Measurements from ENCODE around the gene MACF1.
"Not testable (repeated sequence)": the region's sequence is repeated elsewhere in the genome, so short reads cannot be mapped to it uniquely, and the experiment has no call there.

MACF1 gene, protein sequence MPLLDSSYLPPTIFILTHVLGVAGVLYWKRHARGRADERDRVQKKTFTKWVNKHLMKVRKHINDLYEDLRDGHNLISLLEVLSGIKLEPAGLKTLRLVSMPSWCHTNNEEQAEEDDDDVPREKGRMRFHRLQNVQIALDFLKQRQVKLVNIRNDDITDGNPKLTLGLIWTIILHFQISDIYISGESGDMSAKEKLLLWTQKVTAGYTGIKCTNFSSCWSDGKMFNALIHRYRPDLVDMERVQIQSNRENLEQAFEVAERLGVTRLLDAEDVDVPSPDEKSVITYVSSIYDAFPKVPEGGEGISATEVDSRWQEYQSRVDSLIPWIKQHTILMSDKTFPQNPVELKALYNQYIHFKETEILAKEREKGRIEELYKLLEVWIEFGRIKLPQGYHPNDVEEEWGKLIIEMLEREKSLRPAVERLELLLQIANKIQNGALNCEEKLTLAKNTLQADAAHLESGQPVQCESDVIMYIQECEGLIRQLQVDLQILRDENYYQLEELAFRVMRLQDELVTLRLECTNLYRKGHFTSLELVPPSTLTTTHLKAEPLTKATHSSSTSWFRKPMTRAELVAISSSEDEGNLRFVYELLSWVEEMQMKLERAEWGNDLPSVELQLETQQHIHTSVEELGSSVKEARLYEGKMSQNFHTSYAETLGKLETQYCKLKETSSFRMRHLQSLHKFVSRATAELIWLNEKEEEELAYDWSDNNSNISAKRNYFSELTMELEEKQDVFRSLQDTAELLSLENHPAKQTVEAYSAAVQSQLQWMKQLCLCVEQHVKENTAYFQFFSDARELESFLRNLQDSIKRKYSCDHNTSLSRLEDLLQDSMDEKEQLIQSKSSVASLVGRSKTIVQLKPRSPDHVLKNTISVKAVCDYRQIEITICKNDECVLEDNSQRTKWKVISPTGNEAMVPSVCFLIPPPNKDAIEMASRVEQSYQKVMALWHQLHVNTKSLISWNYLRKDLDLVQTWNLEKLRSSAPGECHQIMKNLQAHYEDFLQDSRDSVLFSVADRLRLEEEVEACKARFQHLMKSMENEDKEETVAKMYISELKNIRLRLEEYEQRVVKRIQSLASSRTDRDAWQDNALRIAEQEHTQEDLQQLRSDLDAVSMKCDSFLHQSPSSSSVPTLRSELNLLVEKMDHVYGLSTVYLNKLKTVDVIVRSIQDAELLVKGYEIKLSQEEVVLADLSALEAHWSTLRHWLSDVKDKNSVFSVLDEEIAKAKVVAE (N-terminal part only)

DNA sequence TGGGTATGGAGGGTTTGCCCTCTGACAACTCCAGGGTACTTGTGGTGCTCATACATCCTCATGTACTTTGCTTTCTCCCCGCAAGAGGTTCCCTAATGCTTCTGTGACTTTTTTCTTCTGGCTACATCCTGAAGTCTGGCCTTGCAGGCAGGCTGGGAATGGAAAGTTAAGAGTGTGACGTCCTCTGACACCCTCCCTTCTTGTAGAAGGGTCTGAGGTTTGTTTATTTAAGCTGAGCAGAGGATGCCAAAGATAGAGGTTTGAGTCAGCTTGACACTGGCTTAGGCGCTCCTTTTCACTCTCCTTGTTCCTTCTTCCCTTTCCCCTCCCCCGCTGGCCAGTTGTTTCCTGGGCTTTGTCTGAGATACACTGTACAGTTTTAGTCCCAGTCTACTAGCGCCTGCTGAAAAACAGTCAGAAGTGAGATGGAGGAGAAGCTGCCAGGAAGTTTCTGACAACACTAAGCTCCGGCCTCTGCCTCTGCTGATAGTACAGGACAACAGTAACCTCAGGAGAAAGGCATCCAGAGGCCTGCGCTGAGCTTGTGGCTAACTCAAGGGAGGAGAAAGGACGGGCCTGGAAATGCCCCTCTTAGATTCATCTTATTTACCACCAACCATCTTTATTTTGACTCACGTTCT lies at the start of gene MACF1:
Gene MACF1, plus strand, starts transcription at position 255 of the 641 bp plus-strand sequence. Its CDS starts 328 bp downstream, at position 583.
- DNase-seq (ENCODE audit: low spot score), result no peak

DNA sequence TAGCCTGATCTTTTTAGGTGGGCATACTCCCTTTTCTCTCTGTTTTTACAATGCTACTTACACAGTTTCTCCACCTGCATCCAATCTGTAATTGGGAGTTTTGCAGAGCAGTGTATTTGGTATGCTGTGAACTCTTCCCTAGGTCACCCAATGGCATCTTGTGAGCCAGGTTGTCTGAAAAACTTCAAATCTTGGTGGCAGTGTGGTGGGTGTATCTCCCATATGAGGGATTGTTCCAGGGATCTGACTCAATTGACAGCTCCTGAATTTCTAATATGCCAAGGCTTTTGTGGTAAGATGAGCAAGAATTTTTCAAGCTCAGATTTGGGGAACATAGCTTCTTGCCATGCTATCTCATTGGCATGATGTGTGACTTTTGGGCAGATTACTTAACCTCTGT lies 47.2 kb upstream of the MACF1 start:
- no peak for DNase-seq (ENCODE audit: low spot score)

DNA sequence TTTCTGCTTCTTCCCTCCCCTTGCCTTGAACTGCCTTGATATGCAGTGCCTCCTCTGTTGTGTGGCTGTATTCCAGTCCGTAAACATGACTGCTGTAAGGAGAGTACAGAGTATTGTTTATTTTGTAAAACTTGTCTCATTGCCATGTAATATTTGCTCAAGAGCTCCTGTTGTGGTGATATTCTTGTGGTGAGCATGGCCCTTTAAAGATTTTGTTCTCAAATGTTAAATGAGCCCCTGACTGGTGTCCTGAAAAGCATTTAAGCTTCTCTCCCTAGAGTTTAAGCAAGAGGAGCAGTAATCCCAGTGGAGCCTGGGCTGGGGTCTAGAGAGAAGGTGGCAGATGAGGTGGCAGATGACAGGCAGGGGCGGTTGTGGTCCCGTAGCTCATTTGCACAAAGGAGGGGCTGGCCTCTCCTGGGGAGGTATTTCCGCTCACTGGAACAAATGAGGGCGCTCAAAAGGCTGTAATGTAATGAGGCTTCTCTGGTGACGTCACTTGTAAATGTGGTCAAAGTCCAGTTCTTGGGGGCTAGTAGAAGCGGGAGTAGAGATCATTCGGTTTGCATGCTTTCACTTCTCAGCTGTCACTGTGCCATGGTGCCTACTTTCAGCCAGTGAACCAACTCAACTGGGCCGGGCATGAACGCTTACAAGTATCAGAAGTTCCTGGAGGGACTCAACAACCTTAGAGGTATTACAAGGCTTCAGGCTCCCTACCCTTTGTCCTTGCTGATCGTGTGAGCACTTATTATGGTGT lies 46.0 kb upstream of the MACF1 start:
- DNase-seq (ENCODE audit: low spot score), result peak; percentile 63

DNA sequence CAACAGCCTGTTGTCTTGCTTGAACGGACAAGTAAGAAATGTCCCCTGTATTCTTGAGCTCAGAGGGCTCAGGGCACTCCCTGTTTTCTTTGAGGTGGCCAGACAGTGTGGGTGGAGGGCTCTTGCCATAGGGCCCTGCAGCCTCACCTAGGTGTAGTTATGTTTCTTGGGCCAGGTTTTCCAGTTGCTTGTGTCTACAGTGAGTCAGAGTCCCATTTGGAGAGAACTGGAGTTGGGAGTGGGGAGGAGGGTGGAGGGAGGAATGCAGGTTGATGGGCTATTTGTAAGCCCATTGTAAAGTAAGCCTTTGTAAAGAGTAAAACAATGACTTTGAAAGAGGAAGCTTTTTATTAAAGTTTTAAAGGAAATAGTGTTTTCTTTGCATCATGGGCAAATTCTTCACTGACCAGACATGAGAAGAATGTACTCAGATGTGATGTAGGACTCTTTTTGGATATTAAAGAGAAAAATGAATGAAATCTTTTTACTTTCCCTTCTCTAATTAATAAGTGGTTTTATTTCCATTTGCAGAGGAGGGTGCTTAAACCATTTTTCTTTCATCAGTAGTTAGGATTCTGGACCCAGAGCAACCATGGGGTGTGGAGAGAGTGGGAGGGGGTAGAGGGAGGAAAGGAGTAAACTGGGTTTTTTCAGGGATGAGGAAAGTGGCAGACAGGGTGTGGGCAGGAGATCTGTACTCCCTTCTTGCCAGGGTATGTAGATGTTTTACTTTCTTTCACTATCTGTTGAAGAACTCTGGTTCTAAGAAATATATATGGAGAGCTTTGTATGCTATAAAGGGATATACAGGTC lies 45.1 kb upstream of the MACF1 start:
- DNase-seq (ENCODE audit: low spot score), result no peak

DNA sequence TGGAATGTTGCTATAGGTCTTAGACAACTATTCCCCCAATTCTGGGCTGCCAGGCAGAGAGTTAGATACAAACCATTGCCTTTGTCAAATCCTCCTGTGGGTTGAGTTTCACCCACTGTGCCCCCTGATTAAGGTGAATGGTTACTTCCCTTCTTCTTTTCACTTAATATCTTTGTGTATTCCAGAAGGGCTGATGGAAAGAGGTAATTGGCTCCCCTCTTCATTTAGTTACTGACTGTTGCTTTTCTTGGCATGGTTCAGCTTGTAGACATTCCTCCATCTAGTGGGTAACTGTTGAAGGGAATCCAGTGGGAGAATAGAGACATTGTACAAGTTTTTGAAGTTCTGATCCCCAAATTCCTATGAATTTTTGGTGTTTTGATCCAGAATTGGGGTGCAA lies 43.8 kb upstream of the MACF1 start:
- no peak for DNase-seq (ENCODE audit: low spot score)

DNA sequence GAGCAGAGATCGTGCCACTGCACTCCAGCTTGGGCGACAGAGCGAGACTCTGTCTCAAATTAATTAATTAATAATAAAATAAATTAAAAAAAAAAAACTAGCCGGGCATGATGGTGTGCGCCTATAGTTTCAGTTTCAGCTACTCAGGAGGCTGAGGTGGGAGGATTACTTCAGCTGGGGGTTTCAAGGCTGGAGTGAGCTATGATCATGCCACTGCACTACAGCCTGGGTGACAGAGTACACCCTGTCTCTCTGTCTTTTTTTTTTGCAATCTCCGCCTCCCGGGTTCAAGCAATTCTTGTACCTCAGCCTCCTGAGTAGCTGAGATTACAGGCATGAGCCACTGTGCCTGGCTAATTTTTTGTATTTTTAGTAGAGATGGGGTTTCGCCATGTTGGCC lies 42.7 kb upstream of the MACF1 start:
- not testable (repeated sequence) for DNase-seq (ENCODE audit: low spot score)

DNA sequence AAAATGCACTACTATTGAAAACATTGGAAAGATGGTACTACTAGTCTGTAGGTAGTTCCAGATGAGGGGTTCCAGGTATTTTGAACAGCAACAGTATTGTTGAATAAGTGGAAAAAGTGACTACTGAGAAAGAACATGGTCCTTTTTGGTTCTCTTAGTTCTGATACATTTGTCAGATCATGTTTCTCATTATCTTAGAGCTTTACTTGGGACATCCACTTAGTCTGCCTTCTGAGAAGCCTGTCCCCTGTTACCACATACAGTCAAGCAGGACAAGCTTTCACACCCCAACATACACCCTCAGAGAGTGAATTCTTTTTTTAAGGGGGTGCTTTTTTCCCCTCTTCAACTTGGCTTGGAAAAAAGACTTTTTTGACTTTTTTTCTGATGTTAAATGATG lies 41.0 kb upstream of the MACF1 start:
- DNase-seq (ENCODE audit: low spot score), result no peak

DNA sequence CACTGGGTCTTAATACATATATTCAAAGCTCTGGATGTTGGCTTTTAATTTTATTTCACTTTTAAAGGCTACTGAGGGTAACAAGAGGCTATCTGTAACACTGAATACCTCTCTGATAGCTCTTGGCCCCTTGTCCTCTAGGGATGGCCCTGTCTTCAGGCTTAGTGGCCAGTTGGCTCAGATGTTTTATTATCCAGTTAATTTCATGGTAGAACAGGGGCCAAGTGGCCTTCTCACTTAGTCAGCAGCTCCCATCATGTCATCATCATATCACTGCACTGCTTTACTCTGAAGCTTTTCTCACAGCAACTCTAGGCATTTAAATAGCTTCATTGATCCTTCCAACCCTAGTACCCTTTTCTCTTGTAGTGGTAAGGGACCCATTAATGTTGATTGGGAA lies 40.2 kb upstream of the MACF1 start:
- DNase-seq (ENCODE audit: low spot score), result no peak

DNA sequence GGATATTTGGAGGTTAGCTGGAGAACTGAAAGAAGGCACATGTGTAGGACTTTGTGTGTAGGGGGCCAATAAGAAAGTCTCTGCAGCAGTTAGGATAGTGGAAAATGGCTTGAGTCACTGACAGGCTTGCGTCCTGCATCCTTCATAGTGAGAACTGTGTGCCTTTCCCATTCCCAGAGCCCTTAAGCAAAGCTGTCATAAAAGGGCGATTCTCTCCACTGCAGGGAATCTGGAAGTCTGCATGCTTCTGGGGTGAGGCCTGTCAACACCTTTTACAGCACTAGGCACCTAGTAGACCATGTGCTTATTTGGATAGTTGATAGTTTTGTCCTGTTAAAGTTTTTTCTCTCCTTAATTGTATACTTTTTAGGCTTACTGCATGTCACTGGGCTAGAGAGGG lies 39.4 kb upstream of the MACF1 start:
- no peak for DNase-seq (ENCODE audit: low spot score)

DNA sequence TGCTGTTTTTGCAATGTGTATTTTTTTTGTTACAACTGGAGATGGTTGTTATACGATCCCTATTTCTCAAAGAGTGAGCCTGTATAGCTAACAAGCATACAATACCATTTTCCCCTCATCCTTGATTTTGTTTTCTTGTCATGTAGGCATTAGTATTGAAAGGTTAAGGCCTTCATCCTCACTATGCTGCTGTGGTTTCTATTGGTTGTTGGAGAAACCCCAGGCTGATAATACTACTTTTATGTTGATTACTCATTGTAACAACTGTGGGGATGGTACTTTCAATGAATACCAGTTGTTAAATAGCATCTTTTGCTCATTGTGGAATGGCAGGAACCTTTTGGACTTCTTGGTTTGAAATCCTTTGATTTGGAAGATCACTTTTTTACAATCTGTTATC lies 39.0 kb upstream of the MACF1 start:
- DNase-seq (ENCODE audit: low spot score), result no peak

DNA sequence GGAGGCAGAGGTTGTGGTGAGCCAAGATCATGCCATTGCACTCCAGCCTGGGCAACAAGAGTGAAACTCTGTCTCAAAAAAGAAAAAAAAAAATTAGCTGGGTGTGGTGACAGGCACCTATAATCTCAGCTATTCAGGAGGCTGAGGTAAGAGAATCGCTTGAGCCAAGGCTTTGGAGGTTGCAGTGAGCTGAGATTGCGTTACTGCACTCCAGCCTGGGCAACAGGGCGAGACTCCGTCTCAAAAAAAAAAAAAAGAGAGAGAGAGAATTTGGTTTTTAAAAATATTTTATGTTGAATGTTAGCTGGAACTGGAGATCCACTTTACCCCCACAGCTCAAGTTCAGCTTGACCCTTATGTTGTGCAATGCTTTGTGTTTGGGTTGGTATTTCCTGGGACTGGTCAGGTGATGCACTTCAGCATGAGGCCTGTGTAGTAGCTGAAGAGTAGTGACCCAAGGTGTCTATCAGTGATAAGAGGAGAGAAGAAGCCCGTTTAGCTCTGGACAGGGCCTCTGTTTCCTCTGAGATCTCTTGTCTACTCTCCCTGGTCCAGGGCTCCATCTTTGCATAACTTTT lies 36.8 kb upstream of the MACF1 start:
- DNase-seq (ENCODE audit: low spot score), result no peak

DNA sequence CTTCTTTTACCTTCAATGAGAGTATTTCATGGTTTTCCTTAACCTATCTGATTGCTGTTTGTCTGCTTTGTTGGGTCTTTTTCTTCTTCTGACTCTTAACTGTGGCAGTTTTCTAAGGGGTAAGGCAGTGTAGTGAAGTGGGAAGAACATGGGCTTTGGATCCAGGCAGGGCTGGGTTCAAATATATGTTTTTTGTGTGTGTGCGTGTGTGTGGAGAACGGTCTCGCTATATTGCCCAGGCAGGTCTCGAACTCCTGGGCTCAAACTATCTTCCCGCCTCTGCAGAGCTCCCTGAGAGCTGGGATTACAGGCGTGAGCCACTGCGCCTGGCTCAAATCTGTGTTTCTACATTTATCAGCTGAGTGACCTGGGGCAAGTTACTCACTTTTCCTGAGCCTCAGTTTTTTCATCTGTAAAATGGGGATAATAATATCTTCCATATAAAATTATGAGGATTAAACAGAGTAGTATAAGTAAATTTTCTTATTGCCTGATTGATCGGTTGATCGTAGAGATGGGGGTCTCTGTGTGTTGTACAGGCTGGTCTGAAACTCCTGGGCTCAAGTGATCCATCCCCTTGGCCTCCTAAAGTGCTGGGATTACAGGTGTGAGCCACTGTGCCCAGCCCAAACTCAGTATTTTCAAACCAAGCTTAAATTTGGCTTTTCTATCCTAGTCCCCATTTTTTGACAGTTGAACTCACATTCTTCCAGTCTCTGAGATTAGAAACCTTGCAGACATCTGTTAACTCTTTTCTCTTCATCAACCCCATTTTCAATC lies 36.0 kb upstream of the MACF1 start:
- no peak for DNase-seq (ENCODE audit: low spot score)

DNA sequence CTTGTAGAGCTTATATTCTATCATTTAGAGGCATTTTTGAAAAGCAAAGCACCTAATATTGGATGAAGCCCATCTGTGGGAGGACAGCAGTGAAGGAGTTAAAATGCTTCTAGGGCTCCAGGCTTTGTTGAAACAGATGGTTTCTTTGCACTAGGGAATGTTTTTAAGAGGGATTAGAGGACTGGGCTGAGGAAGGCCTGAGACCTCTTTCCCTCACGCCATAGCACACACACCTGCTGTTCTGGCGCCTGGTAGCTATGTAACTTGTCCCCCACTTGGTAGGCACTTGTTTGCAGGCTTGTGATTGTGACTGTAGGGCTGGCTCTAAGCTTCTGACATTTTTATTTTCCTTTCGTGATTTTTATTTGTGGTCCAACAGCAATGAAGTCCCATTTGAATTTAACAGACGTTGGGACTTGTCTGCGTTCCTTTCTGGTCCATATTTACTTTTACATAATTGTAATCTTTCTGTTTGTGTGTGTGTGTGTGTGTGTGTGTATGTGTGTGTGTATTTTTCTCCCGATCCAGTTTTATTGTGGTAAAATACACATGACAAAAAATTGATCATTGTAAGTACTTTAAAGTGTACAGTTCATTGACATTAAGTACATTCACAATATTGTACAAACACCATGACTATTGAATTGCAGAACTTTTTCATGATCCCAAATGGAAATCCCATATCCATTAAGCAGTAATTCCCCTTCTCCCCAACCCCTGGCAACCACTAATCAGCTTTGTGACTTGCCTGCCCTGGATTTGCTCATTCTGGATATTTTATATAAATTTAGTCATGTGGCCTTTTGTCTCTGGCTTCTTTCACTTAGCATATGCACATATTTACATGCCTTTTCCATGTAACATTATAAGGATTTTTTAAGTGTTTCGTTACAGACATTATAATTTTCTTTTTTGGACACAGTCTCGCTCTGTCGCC lies 33.5 kb upstream of the MACF1 start:
- DNase-seq (ENCODE audit: low spot score), result peak; percentile 75

DNA sequence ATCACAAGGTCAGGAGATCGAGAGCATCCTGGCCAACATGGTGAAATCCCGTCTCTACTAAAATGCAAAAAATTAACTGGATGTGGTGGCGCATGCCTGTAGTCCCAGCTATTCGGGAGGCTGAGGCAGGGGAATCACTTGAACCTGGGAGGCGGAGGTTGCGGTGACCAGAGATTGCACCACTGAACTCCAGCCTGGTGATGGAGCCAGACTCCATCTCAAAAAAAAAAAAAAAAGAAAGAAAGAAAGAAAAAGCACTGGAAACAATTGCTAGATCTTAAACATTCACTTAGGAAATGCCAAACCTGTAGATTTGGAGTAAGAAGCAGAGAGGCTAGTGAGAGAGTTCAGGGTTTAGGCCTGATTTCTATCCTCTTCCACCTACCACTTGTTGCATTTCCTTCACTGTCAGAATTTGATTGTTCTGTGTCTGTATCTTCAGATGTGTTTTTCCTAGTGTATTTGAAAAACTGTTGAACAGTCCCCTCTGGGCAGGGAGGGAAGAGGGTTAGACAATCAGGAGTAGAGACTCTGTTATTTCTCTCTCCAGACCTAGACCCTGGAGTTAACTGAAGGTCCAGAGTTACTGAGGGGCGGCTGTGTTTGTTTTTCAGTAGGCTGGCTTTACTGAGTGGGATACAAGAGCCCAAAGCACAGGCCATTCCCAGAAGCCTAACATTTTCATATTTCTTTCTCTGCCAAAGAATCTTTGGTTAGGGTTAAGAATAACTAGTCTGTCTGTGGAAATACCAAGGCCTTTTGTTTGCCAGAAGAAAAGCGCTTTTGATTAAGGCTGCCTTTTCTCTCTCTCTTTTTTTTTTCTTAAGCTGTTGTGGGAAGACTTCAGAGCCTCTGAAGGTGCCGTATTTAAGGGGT lies 31.1 kb upstream of the MACF1 start:
- no peak for DNase-seq (ENCODE audit: low spot score)

DNA sequence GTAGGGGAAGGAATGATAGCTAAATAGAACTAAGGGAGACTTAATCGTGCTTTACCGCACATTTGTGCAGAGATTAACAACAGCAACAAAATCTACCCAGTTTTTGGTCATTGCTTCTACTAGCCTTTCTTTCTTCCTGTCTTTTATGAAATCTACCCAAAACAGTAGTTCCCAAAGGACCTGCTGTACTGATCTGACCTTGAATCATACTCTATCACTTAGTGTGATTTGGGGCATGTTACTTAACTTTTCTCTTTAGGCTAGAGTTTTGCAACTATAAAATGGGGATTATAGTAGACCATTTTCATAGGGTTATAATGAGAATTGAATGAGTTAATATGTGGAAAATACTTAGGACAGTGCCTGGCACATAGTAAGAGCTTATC lies 30.5 kb upstream of the MACF1 start:
- DNase-seq (ENCODE audit: low spot score), result no peak

DNA sequence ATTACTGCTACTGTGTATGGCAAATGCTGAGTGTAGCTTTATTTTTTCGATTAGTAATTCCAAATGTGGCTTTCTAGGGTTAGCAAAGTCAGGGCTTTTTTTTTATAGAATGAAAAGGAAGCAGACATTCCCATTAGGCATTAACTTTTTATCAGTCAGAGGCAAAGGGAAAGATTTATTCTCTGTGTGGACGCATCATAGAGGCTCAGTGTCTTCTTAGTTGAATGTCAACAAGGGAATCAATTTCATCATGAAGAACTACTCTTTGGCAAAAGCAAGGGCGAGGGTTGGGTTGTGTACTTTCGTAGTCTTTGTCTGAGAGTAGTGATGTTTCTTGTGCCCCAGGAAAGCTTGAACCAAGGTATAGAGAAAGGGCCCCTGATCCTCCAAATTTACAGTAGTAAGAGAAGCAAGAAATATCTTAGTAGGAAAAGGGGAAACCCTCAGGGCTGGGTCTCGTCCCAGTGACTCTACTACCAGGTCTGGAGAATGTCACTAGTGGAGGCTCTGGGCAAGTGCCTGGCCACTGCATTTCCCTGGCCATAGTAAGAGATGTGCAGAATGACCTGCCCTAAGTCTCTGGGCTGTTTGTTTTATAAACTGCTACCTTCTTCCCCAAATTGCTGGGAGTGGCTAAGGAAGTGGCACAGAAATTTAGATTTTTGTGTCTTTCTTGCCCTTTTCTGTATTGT lies 30.0 kb upstream of the MACF1 start:
- no peak for DNase-seq (ENCODE audit: low spot score)
